Esophagus muscularis mucosa (tissue), 3 donors: ENCODE results near the gene PLET1.

Experiments used
- EP300 ChIP-seq: sonication (generic); formaldehyde crosslinking; IDR thresholded peaks from one replicate; pipeline ENCODE4 v1.6.1; 2017; ENCODE audit warnings: antibody characterized with exemption
- TF ChIP-seq, protein P1 (sequence below), 3 experiments: fragments of 200-600 bp in 2 of 3; fragments of 450-650 bp in 1 of 3; sonication (generic) in 2 of 3; IDR thresholded peaks; one replicate each; pipeline ENCODE4 v1.5.1; 2017 to 2019; ENCODE audit warnings: antibody characterized with exemption in 3 of 3, mild to moderate bottlenecking in 2 of 3, moderate library complexity in 1 of 3

DNA sequence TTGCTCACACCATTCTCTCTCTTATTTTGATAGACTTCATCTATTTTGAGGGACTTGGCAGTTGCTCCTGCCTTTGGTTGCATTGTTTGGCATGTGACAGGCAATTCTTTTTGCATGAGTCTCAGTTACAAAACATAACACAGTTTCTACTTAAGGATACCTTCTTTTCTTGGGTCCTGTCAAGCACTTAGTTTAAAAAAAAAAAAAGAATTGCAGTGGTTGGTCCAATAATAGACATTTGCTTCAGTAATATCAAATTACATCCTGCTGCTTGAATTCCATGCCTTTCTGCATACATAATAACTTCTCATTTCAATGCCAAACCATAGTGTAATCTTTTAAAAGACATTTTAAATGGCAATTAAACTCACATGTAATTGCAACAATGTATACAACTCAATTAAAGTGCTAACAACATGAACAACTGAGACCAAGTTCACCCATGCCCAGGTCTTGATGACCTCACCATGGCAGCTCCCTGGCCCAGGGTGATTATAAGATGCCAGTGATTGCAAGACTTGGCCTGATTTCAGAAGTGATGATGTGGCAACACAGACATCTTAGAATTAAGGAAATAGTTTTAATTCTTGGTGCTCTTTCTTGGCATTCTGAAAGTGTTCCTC lies 32.2 kb upstream of the PLET1 start:
- TF ChIP-seq EP300, result no peak
- TF ChIP-seq, protein P1, sequence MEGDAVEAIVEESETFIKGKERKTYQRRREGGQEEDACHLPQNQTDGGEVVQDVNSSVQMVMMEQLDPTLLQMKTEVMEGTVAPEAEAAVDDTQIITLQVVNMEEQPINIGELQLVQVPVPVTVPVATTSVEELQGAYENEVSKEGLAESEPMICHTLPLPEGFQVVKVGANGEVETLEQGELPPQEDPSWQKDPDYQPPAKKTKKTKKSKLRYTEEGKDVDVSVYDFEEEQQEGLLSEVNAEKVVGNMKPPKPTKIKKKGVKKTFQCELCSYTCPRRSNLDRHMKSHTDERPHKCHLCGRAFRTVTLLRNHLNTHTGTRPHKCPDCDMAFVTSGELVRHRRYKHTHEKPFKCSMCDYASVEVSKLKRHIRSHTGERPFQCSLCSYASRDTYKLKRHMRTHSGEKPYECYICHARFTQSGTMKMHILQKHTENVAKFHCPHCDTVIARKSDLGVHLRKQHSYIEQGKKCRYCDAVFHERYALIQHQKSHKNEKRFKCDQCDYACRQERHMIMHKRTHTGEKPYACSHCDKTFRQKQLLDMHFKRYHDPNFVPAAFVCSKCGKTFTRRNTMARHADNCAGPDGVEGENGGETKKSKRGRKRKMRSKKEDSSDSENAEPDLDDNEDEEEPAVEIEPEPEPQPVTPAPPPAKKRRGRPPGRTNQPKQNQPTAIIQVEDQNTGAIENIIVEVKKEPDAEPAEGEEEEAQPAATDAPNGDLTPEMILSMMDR (IDR thresholded peaks at IDR 0.05), result no peak
